GM23338 (cell line): ENCODE results near the gene IL4I1. TPM values are rescaled to one million over a fixed set of nuclear protein-coding genes. Genes with fewer than 3 reads are reported as not detected.

Experiments
- ATAC-seq: fragments of 200-7000 bp; cut with Tn5 transposase; 3 replicates; pipeline ENCODE4 v1.9.1; 2020
- DNase-seq: peaks from one replicate; pipeline ENCODE4 v3.0.0-alpha.2; 2015; ENCODE audit warnings: low spot score
- H2AFZ ChIP-seq: fragments of 200-600 bp; sonication (generic); 2 replicates; pipeline ENCODE4 v1.8.0; 2016; ENCODE audit warnings: antibody characterized with exemption, mild to moderate bottlenecking, moderate library complexity
- H3F3A ChIP-seq: fragments of 200-600 bp; sonication (generic); replicated peaks from 2 replicates; pipeline ENCODE4 v1.8.0; 2017; ENCODE audit warnings: antibody characterized with exemption, mixed run types, low read depth
- H3K27ac ChIP-seq: fragments of 200-600 bp; sonication (generic); 2 replicates; pipeline ENCODE4 v1.6.1; 2016; ENCODE audit warnings: low read depth
- H3K27me3 ChIP-seq: fragments of 200-600 bp; sonication (generic); 2 replicates; pipeline ENCODE4 v1.8.0; 2016; ENCODE audit warnings: mild to moderate bottlenecking, mixed run types, moderate library complexity; ENCODE audit not compliant: insufficient read depth
- H3K36me3 ChIP-seq: fragments of 200-600 bp; sonication (generic); 2 replicates; pipeline ENCODE4 v1.8.0; 2016; ENCODE audit warnings: mild to moderate bottlenecking; ENCODE audit not compliant: insufficient read depth
- H3K4me1 ChIP-seq: fragments of 200-600 bp; sonication (generic); 2 replicates; pipeline ENCODE4 v1.8.0; 2016; ENCODE audit warnings: mild to moderate bottlenecking, moderate library complexity; ENCODE audit not compliant: insufficient read depth
- H3K4me2 ChIP-seq: fragments of 200-600 bp; sonication (generic); 2 replicates; pipeline ENCODE4 v1.7.1; 2017; ENCODE audit warnings: mixed run types
- H3K4me3 ChIP-seq: fragments of 200-600 bp; sonication (generic); 2 replicates; pipeline ENCODE4 v1.6.1; 2016; ENCODE audit warnings: mixed run types
- H3K79me2 ChIP-seq: fragments of 200-600 bp; sonication (generic); replicated peaks from 2 replicates; pipeline ENCODE4 v1.8.0; 2017; ENCODE audit warnings: mild to moderate bottlenecking; ENCODE audit not compliant: insufficient read depth
- H3K9me2 ChIP-seq: fragments of 200-600 bp; sonication (generic); 2 replicates; pipeline ENCODE4 v1.8.0; 2017; ENCODE audit not compliant: insufficient read depth
- H4K20me1 ChIP-seq: fragments of 200-600 bp; sonication (generic); replicated peaks from 2 replicates; pipeline ENCODE4 v1.8.0; 2017; ENCODE audit warnings: mild to moderate bottlenecking; ENCODE audit not compliant: insufficient read depth
- H3K27ac Mint-ChIP-seq: 2 replicates; pipeline ENCODE4 v1.8.0; 2020; ENCODE audit warnings: inconsistent platforms, mild to moderate bottlenecking, moderate library complexity, mixed read lengths
- H3K27me3 Mint-ChIP-seq: 3 replicates; pipeline ENCODE4 v1.8.0; 2022; ENCODE audit warnings: low read depth, mild to moderate bottlenecking, moderate library complexity, mixed read lengths, inconsistent platforms; ENCODE audit not compliant: insufficient read depth, poor library complexity
- H3K36me3 Mint-ChIP-seq: 3 replicates; pipeline ENCODE4 v1.8.0; 2021; ENCODE audit warnings: low read depth, mild to moderate bottlenecking, inconsistent platforms, moderate library complexity, mixed read lengths
- H3K4me1 Mint-ChIP-seq: 3 replicates; pipeline ENCODE4 v1.8.0; 2020; ENCODE audit warnings: mild to moderate bottlenecking, inconsistent platforms, mixed read lengths
- H3K4me3 Mint-ChIP-seq: 3 replicates; pipeline ENCODE4 v1.8.0; 2021; ENCODE audit warnings: moderate library complexity, mild to moderate bottlenecking, inconsistent platforms, mixed read lengths
- H3K9me3 Mint-ChIP-seq: 3 replicates; pipeline ENCODE4 v1.8.0; 2020; ENCODE audit warnings: moderate library complexity, mild to moderate bottlenecking, inconsistent platforms, mixed read lengths
- CTCF ChIP-seq, 2 experiments: fragments of 200-600 bp in 1 of 2; sonication (generic) in 1 of 2; conservative IDR thresholded peaks; 2 replicates each; pipeline versions ENCODE4 v1.5.1 to v1.6.1; 2016 to 2017; ENCODE audit warnings: antibody characterized with exemption in 2 of 2, low read depth in 2 of 2, mild to moderate bottlenecking in 2 of 2, moderate library complexity in 1 of 2
- EZH2 ChIP-seq: fragments of 200-600 bp; sonication (generic); IDR thresholded peaks from one replicate; pipeline ENCODE4 v1.8.0; 2017; ENCODE audit warnings: antibody characterized with exemption, mild to moderate bottlenecking, low read depth; ENCODE audit not compliant: unreplicated experiment
- JUNB ChIP-seq: IDR thresholded peaks from one replicate; pipeline ENCODE4 v1.6.1; 2016; ENCODE audit warnings: antibody characterized with exemption; ENCODE audit not compliant: unreplicated experiment
- POLR2AphosphoS5 ChIP-seq: IDR thresholded peaks from 2 replicates; pipeline ENCODE4 v1.6.1; 2016; ENCODE audit warnings: antibody characterized with exemption, low read depth
- REST ChIP-seq: IDR thresholded peaks from one replicate; pipeline ENCODE4 v1.6.1; 2018; ENCODE audit warnings: antibody characterized with exemption; ENCODE audit not compliant: unreplicated experiment
- polyA plus RNA-seq: library from polyadenylated mRNA; unstranded; fragments of >200 nt; fragmentation: Nextera tagmentation; extraction: Ambion mirVana; gene quantifications from 2 replicates; pipeline ENCODE4 v1.2.1, GENCODE V29; 2016
- total RNA-seq: library from RNA; depleted of rRNA; stranded (reverse); fragments of >200 nt; shearing (Covaris generic); gene quantifications from 2 replicates; pipeline ENCODE4 v1.2.3, GENCODE V29; 2014

IL4I1 gene
- total and polyA plus RNA-seq, 2 experiments from 2014 or later = 0.60 to 0.69 TPM

DNA sequence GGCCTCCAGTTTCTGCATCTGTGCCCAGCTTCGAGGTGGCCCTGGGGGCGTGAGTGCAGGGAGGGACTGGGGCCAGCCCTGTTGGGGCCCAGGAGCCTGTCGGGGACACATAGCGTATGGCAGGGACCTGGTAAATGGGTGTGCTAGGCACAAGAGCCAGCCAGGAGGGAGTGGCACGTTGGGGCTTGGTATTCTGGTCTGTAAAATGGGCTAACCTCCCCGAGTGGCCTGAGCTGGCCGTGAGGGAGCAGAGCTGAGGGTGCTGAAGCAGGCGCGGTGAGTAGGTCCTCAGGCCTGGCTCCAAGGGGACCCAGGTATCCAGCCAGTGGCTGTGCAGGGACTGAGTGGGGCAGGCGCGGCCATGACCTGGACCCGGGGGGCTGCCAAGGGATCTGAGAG lies 41.4 kb downstream of the IL4I1 start:
- H3K36me3 Mint-ChIP-seq = peaks cover 65% of the 10 kb centered on the region
- no peak overlapping the region for H3K27ac Mint-ChIP-seq
- no peak for DNase-seq
- no peak for ATAC-seq
- H3K27me3 Mint-ChIP-seq = peaks cover 52% of the 10 kb centered on the region
- H3K4me1 Mint-ChIP-seq = peaks cover 15% of the 10 kb centered on the region
- peaks cover 4% of the 10 kb centered on the region; the same call in 2 of the 3 replicates for H3K9me3 Mint-ChIP-seq
- peaks cover 16% of the 10 kb centered on the region for H3K4me1 ChIP-seq
- peaks cover 57% of the 10 kb centered on the region for H3F3A ChIP-seq
- no peaks in the 10 kb centered on the region for H3K9me2 ChIP-seq
- no peak for TF ChIP-seq POLR2AphosphoS5
- TF ChIP-seq EZH2 = no peak
- TF ChIP-seq CTCF (conservative IDR thresholded peaks at IDR 0.05; ENCODE audit: low read depth in 2 of 2) = no peak
- no peak for TF ChIP-seq JUNB
- no peak overlapping the region for H3K4me3 ChIP-seq
- H2AFZ ChIP-seq = no peak overlapping the region
- no peaks in the 10 kb centered on the region for H3K27me3 ChIP-seq
- peaks cover 24% of the 10 kb centered on the region for H3K79me2 ChIP-seq
- peaks cover 23% of the 10 kb centered on the region for H4K20me1 ChIP-seq
- no peak overlapping the region; the same call in 2 of the 3 replicates for H3K4me3 Mint-ChIP-seq
- no peaks in the 10 kb centered on the region; the same call in 1 of the 2 replicates for H3K36me3 ChIP-seq
- H3K4me2 ChIP-seq = no peak overlapping the region
- H3K27ac ChIP-seq = no peak overlapping the region

- ATAC-seq (no peak), DNase-seq (no peak)
- H3K36me3 ChIP-seq = no peaks in the 10 kb centered on the region; the same call in 1 of the 2 replicates
- Mint-ChIP-seq H3K27me3 (peaks cover 55% of the 10 kb centered on the region), H3K27ac (no peak overlapping the region), H3K4me1 (peaks cover 21% of the 10 kb centered on the region), H3K4me3 (no peak overlapping the region), H3K9me3 (peaks cover 9% of the 10 kb centered on the region), H3K36me3 (peaks cover 67% of the 10 kb centered on the region)
- H3K27ac ChIP-seq = no peak overlapping the region
- peaks cover 53% of the 10 kb centered on the region for H3F3A ChIP-seq
- H3K4me3 ChIP-seq = no peak overlapping the region
- H3K4me2 ChIP-seq = no peak overlapping the region
- H4K20me1 ChIP-seq = peaks cover 25% of the 10 kb centered on the region
- TF ChIP-seq EZH2 (no peak), JUNB (no peak), REST (no peak)
- H2AFZ ChIP-seq = no peak overlapping the region
- H3K9me2 ChIP-seq = no peaks in the 10 kb centered on the region
- H3K79me2 ChIP-seq = peaks cover 25% of the 10 kb centered on the region
- H3K27me3 ChIP-seq = no peaks in the 10 kb centered on the region
- H3K4me1 ChIP-seq = peaks cover 21% of the 10 kb centered on the region
These were observed 42.1 kb downstream of the IL4I1 start for GRCh38 chr19:49854378-49855263.
